Body of pancreas (tissue), 4 donors: ENCODE results near the gene TBC1D19.

Experiments used
- CTCF ChIP-seq, 7 experiments: fragments of 450-650 bp in 4 of 7; fragments of 200-600 bp in 3 of 7; sonication (generic) in 3 of 7; IDR thresholded peaks; one replicate each; pipeline ENCODE4 v1.5.1; 2016 to 2019; ENCODE audit warnings: antibody characterized with exemption in 7 of 7
- POLR2A ChIP-seq, 3 donors: fragments of 450-650 bp; IDR thresholded peaks; one replicate each; pipeline ENCODE4 v1.6.1; 2016; ENCODE audit warnings: antibody characterized with exemption in 3 of 3, mild to moderate bottlenecking in 2 of 3

DNA sequence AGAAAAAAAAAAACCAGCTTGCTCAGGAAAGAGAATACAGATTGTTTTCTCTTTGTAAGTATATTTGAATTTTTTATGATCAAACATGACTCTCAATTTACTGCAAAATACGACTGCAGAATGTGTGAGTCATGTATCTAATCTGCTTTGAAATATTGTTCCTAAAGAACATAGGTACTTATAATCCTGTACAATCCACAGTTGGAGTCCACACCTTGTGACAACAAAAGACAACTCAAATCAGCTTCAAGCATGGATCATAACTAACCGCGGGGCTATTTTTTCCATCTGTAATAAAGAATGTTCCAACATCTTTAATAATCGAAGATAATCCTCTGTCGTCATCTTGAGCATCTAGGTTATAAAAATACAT lies 198.9 kb downstream of the TBC1D19 start:
- TF ChIP-seq CTCF (IDR thresholded peaks at IDR 0.05) (no peak), POLR2A (IDR thresholded peaks at IDR 0.05) (no peak)
